ENCODE measurements around the gene PEPD.
A peak's percentile ranks its signal among the peaks of the same experiment; 100 is the strongest.

The PEPD gene

GRCh38 chr19:33510462-33511194 lies 11.0 kb downstream of the PEPD start:
- peak; percentile 73 for DNase-seq

GRCh38 chr19:33509774-33510173 lies 11.8 kb downstream of the PEPD start:
- no peak for DNase-seq

- no peak for DNase-seq
Observed at GRCh38 chr19:33508941-33509614, 12.5 kb downstream of the PEPD start.

- DNase-seq: no peak
Observed at GRCh38 chr19:33508431-33508830, 13.2 kb downstream of the PEPD start.

DNA sequence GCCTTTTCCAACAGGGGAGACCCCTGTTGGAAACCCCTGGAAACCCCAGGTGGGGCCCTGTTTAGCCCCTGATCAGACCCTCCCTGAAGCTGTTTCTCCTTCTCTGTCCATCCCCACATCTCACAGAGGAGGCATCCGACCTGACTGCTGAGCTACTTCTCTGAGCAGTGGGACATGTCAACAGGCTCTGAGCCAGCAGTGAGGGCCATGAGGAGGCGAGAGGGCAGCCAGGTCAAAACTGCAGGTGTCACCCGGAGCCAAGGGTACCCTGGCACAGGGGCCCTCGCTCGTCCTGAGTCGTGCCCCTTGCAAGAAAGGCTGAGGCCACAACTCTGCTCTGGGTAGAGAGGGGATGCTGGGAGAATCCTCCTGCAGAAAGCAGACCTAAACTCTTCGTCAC lies 13.6 kb downstream of the PEPD start:
- no peak for DNase-seq

DNA sequence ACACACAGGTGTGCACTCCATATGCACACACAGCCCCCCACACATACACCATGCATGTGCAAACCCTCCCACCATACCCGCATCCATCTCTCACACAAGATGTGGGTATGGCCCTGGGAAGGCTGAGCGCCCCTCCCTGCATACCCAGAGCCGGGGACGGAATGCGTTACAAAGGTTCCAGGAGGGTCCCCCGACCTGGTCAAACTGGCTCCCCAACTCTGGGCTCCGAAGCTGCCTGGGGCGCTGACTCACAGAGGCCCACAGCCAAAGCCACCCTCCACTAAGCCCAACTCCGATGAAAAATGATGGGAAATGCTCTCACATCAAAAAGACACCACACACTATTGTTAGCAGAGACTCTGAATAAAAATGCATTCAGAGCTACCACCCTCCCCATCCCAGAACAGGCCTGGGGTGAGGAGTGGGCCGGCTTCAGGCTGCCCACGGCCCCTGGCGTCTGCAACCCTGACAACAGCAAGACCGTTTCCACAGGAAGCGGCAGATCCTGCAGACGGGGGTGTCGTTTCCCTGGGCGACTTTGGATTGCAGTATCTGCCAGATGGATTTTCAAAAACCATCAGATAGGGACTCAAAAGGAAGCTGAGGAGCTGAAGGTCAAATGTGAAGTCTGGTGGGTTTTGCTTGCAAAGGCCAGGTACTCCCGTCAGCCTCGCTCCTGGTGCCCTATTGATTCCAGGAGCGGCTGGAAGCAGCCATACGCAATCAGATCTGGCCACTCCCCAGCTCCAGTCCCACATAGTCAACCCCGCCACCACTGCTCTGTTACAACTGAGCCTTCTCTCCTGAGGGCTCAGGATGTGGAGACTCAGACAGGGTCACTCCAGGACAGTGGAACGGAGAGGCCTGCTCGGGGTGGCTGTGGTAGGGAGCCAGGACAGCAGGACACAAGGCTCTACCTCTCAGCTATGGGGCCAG lies 14.3 kb downstream of the PEPD start:
- DNase-seq: no peak

DNA sequence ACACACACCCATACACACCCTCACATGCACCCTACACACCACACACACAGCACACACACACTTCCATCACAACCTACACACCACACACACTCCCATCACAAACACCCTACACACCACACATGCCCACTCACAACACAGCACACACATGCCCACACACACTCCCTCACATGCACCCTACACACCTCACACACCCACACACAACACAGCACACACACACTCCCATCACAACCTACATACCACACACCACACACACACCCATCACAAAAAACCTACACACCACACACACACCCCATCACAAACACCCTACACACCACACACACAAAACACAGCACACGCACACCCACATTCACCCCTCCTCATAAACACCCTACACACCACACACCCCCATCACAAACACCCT lies 15.1 kb downstream of the PEPD start:
- no peak for DNase-seq

- DNase-seq: no peak
Observed at GRCh38 chr19:33505823-33506222, 15.8 kb downstream of the PEPD start.

DNA sequence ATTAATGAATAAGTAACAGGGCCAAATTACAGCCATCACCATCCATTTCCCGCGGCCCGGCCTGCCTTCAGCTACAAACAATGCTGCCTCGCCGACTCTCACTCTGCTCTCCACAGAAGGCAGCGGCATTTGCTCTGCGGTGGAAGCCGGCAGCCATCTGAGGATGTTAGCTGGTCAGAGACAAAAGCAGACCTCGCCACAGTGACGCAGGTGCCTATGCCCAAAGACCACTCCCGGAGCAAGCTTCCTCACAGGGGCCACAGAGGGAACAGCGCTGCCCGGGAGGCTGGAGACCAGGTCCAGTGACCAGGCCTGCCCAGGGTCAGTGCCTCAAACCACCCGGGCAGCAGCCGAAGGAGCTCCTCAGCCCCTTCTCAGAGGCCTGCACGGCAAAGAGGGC lies 16.4 kb downstream of the PEPD start:
- DNase-seq: no peak

DNA sequence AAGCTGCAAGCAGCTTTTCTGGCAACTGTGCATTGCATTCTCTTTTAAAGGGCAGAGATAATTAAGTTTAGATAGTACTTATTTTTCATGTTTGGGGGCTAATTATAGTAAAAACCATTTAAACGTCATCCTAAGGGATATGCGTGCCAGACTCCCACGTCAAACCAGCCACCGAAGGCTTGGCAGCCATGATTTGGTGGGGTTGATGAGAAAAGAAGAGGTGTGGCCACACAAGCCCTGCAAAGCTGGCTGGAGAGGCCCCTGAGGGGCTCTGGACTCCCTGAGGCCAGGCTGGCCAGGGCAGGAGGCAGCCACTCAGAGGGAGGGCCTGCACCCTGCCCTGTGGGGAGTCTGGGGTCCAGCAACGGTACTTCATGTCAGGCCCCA lies 17.5 kb downstream of the PEPD start:
- no peak for DNase-seq

DNA sequence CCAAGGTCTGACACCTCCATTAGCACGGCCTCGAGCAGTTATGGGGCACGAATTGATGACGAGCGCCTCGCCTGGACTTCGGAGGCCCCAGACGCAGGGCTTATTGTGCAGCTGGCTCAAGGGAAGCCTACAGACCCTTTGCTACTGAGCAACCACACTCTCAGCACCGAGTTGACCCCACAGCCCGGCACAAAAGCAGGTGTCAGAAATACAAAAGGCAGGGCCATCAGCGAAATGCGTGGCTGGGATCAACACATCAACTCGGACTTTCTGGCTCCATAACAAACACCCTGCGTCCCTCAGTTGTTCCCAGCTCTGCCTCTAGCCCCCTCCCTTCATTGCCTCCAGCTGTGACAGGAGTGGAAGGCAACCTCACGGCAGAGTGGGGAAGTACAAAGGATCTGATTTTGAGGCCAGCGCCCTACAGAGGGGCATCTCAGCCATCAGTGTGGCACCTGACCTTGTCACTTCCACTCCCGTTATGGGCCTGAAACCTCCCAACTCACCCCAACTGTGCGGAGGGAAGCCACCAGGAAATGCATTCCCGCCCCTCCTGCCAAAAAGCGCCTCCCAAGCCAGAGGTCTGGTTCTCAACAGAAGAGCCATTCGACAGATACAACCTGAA lies 18.0 kb downstream of the PEPD start:
- DNase-seq: no peak

- no peak for DNase-seq
Observed at GRCh38 chr19:33503030-33503429, 18.6 kb downstream of the PEPD start.

GRCh38 chr19:33502521-33502920 lies 19.1 kb downstream of the PEPD start:
- DNase-seq: no peak

DNA sequence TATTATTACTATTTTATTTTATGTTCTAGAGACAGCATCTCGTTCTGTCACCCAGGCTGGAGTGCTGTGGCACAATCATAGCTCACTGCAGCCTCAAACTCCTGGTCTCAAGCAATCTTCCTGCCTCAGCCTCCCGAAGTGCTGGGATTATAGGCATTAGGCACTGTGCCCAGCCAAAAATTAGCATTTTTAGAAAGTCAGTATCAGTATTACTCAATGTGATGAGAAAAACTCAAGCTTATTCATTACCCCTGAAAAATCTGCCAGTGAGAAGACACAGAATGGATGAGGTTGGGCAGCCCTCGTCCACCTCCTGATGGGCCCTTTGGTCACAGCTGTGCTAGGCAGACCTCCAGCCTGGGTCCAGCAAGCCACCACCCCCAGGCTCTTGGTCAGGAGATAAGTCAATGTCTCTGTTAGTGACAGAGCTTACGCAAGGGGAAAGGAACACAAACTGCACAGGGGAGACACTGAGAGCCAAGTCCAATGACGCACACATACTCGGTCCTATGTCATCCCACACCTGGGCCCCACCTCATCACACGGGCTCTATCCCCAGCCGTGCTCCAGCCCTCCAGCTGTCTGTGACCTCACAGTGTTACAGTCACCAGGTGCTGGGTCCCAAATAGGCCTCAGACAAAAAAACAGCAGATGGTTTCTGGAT lies 19.8 kb downstream of the PEPD start:
- peak; percentile 12 for DNase-seq

DNA sequence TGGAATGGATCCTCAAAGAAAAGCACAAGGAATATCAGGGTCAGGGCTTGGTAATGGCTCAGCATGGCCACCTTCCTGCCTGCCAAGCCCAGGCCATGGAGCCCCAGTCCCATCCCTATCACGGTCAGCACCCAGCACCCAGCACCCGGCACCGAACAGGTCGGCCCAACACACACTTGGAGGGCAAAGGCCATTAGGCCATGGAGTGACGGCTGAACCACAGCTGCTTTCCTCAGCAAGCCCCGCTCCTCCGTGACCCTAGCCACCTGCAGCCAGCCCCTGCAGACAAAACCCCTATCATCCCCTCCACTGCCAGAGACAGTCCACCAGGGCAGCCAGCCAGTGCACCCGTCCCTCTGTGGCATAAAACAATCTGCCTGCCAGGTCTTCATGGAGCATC lies 20.6 kb downstream of the PEPD start:
- DNase-seq: no peak

DNA sequence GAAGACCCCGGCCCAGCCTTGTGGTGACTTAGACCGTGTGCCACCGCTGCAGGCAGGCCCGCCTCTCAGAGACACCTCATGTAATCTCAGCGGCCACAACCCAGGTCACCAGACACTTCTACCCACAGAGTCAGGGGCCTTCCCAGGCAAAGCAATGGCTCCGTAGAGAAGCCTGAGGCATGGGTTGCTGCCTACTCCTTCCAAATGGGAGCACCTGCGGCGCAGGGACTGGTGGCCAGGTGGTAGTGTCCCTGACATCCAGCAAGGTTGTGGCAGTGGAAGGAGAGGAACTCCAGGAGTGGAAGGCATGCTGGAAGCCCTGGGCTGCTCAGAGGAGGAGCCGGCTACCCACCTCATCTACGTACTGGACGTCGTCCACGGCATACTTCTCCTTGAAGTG lies 21.0 kb downstream of the PEPD start:
- no peak for DNase-seq

GRCh38 chr19:33499671-33500506 lies 21.7 kb downstream of the PEPD start:
- no peak for DNase-seq

- no peak for DNase-seq
Observed at GRCh38 chr19:33499248-33499647, 22.3 kb downstream of the PEPD start.

DNA sequence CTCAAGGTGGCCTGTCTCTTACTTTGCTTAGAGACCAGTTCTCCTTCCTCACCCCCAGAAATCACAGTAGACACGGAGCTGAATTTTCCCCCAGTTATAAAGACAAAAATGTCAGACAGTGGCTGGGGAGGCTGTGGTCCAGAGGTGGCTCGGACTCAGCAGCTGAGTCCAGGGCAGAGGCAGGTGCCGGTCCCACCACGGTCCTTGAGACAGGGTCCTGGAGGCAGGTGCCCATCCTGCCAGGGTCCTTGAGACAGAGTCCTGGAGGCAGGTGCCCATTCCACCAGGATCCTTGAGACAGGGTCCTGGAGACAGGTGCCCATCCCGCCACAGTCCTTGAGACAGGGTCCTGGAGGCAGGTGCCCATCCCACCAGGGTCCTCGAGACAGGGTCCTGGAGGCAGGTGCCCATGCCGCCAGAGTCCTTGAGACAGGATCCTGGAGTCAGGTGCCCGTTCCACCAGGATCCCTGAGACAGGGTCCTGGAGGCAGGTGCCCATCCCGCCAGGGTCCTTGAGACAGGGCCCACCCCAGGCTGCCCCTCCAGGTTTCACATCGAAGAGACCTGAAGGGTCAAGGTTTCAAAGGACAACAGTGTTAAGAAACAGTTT lies 23.1 kb downstream of the PEPD start:
- DNase-seq: no peak

DNA sequence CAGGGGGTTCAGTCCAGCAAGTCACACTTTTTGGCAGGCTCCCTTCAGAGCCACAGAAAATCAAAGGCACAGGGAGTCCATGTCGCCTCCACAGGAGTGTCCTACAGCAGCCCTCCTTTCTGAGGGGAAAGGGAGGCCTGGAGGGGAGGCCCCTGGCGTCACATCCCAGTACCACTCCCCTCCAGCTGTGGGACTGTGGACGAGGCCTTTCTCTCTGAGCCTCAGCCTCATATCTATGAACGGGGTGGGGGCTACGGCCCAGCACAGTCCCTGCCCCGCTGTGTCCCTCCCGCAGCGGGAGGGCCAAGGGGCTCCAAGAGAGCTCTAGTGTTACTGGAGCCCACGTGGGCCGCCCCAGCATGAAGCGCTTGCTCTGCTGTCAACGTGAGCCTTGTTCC lies 23.8 kb downstream of the PEPD start:
- DNase-seq: no peak

- no peak for DNase-seq
Observed at GRCh38 chr19:33497131-33497777, 24.3 kb downstream of the PEPD start.

Measured in NCI-H69 (cell line).